NCI-H1105 (cell line): ENCODE measurements around the gene KRTAP4-3.
"Not testable (repeated sequence)": the region's sequence is repeated elsewhere in the genome, so short reads cannot be mapped to it uniquely, and the experiment has no call there.

Experiments
- DNase-seq: peaks from one replicate; lab custom pipeline; 2025; lab: John Stamatoyannopoulos, UW

KRTAP4-3 gene

GRCh38 chr17:41168121-41168520 lies at the start of gene KRTAP4-3:
TSS of gene KRTAP4-3 (minus strand) at chr17:41168221. CDS start at chr17:41168172, 49 bp downstream.
- no peak for DNase-seq

- DNase-seq, result no peak
These were observed 47.7 kb upstream of the KRTAP4-3 start for GRCh38 chr17:41215681-41216080.

GRCh38 chr17:41212524-41213169 lies 44.6 kb upstream of the KRTAP4-3 start:
- DNase-seq, result no peak

GRCh38 chr17:41211845-41212466 lies 43.9 kb upstream of the KRTAP4-3 start:
- DNase-seq, result peak; percentile 37

- DNase-seq, result no peak
These were observed 31.5 kb upstream of the KRTAP4-3 start for GRCh38 chr17:41199421-41200078.

GRCh38 chr17:41196068-41196467 lies 28.0 kb upstream of the KRTAP4-3 start:
- no peak for DNase-seq

- no peak for DNase-seq
These were observed 22.3 kb upstream of the KRTAP4-3 start for GRCh38 chr17:41190328-41190727.

- not testable (repeated sequence) for DNase-seq
These were observed 21.9 kb upstream of the KRTAP4-3 start, which contains the start of gene KRTAP9-1 for GRCh38 chr17:41189837-41190318. TSS of gene KRTAP9-1 (plus strand) at chr17:41189887. CDS start at chr17:41189887, 0 bp downstream.

- no peak for DNase-seq
These were observed 18.9 kb upstream of the KRTAP4-3 start for GRCh38 chr17:41186872-41187271.

GRCh38 chr17:41185001-41185400 lies 17.0 kb upstream of the KRTAP4-3 start:
- DNase-seq, result no peak

GRCh38 chr17:41184480-41184961 lies 16.5 kb upstream of the KRTAP4-3 start, which contains the start of gene KRTAP4-1:
TSS of gene KRTAP4-1 (minus strand) at chr17:41184911. CDS start at chr17:41184854, 57 bp downstream.
- no peak for DNase-seq

GRCh38 chr17:41178843-41179616 lies 11.0 kb upstream of the KRTAP4-3 start:
- no peak for DNase-seq

- DNase-seq, result no peak
These were observed 10.3 kb upstream of the KRTAP4-3 start for GRCh38 chr17:41178341-41178740.

- no peak for DNase-seq
These were observed 9.8 kb upstream of the KRTAP4-3 start, which contains the start of gene KRTAP4-2 for GRCh38 chr17:41177727-41178271. TSS of gene KRTAP4-2 (minus strand) at chr17:41178221. CDS start at chr17:41178164, 57 bp downstream.

GRCh38 chr17:41176744-41177387 lies 8.8 kb upstream of the KRTAP4-3 start:
- no peak for DNase-seq

- no peak for DNase-seq
These were observed 3.9 kb upstream of the KRTAP4-3 start for GRCh38 chr17:41171886-41172285.

- DNase-seq, result no peak
These were observed 460 bp downstream of the KRTAP4-3 start for GRCh38 chr17:41167561-41167960.

- DNase-seq, result no peak
These were observed 4.2 kb downstream of the KRTAP4-3 start for GRCh38 chr17:41163828-41164227.

GRCh38 chr17:41160648-41161047 lies 7.4 kb downstream of the KRTAP4-3 start, which contains the start of gene KRTAP4-4:
TSS of gene KRTAP4-4 (minus strand) at chr17:41160748. CDS start at chr17:41160691, 57 bp downstream.
- DNase-seq, result no peak

GRCh38 chr17:41160190-41160589 lies 7.8 kb downstream of the KRTAP4-3 start:
- not testable (repeated sequence) for DNase-seq

- no peak for DNase-seq
These were observed 14.2 kb downstream of the KRTAP4-3 start for GRCh38 chr17:41153856-41154255.
